K562 (cell line): ENCODE measurements around the gene ARHGEF12.

Experiments used
- CREM ChIP-seq: IDR thresholded peaks from 2 replicates; pipeline ENCODE4 v1.6.1; 2014; ENCODE audit warnings: antibody characterized with exemption, low read depth
- ESRRA ChIP-seq: fragments of 450-650 bp; IDR thresholded peaks from 2 replicates; pipeline ENCODE4 v1.6.1; 2014; ENCODE audit warnings: low read depth, mild to moderate bottlenecking, moderate library complexity, borderline replicate concordance
- FOXM1 ChIP-seq, 2 experiments: fragments of 450-650 bp in 1 of 2; sonication (generic) in 1 of 2; formaldehyde crosslinking in 1 of 2; IDR thresholded peaks; 2 replicates each; pipeline versions ENCODE4 v1.6.1 to v1.9.0; 2017 to 2022; ENCODE audit warnings: low read depth in 2 of 2, mild to moderate bottlenecking in 2 of 2, missing genetic modification reagents in 1 of 2, moderate library complexity in 1 of 2
- HNRNPUL1 ChIP-seq: fragments of 200-400 bp; formaldehyde crosslinking; IDR thresholded peaks from 2 replicates; pipeline ENCODE4 v1.6.1; 2017; ENCODE audit warnings: low read length
- NCOA4 ChIP-seq: fragments of 450-650 bp; IDR thresholded peaks from 2 replicates; pipeline ENCODE4 v1.6.1; 2018; ENCODE audit warnings: mild to moderate bottlenecking; ENCODE audit not compliant: partially characterized antibody
- RAD21 ChIP-seq, 2 experiments: fragments of 250-450 bp in 1 of 2; fragments of 450-650 bp in 1 of 2; sonication (Bioruptor Pico) in 1 of 2; formaldehyde crosslinking in 1 of 2; IDR thresholded peaks in 1 of 2; conservative IDR thresholded peaks in 1 of 2; 2 replicates each; pipeline versions ENCODE4 v1.4.0 to v1.8.0; 2020 to 2022; ENCODE audit warnings: mild to moderate bottlenecking in 2 of 2, moderate library complexity in 1 of 2
- SMC3 ChIP-seq: conservative IDR thresholded peaks from 2 replicates; pipeline ENCODE4 v1.6.1; 2011; ENCODE audit warnings: low read depth, low read length, improper control_type of control experiment; ENCODE audit not compliant: insufficient read depth
- TF ChIP-seq, protein P1 (sequence below), 3 experiments: IDR thresholded peaks in 2 of 3; conservative IDR thresholded peaks in 1 of 3; 2 replicates each; pipeline ENCODE4 v1.5.1; 2011 to 2012; ENCODE audit warnings: low read length in 3 of 3, mild to moderate bottlenecking in 3 of 3, control low read depth in 2 of 3, improper control_type of control experiment in 1 of 3, inconsistent platforms in 1 of 3, low read depth in 1 of 3, mixed read lengths in 1 of 3, moderate library complexity in 1 of 3; ENCODE audit not compliant: insufficient read depth in 2 of 3
- TF ChIP-seq, protein P2 (sequence below): sonication (generic); formaldehyde crosslinking; IDR thresholded peaks from 2 replicates; pipeline ENCODE4 v1.8.0; 2022; ENCODE audit warnings: missing genetic modification reagents, mild to moderate bottlenecking, borderline replicate concordance

DNA sequence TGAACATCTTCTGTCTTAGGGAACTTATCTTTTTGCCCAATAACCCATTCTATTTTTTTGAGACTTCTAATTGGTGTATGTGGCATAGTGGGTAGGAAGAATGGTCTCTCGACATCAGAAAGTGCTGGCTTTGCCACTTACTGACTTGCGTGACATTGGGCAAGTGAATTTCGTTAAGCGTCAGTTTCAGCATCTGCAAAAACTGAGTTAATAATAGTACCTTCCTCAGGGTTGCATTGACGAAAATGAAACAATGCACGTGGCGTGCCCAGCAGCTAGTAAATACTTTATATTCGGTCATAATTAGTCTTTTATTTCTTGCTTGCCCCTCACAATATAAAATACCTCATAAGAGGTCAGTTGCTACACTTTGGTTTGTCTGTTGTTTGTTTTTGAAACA lies 162.9 kb downstream of the ARHGEF12 start:
- TF ChIP-seq, protein P1, sequence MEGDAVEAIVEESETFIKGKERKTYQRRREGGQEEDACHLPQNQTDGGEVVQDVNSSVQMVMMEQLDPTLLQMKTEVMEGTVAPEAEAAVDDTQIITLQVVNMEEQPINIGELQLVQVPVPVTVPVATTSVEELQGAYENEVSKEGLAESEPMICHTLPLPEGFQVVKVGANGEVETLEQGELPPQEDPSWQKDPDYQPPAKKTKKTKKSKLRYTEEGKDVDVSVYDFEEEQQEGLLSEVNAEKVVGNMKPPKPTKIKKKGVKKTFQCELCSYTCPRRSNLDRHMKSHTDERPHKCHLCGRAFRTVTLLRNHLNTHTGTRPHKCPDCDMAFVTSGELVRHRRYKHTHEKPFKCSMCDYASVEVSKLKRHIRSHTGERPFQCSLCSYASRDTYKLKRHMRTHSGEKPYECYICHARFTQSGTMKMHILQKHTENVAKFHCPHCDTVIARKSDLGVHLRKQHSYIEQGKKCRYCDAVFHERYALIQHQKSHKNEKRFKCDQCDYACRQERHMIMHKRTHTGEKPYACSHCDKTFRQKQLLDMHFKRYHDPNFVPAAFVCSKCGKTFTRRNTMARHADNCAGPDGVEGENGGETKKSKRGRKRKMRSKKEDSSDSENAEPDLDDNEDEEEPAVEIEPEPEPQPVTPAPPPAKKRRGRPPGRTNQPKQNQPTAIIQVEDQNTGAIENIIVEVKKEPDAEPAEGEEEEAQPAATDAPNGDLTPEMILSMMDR (IDR thresholded peaks at IDR 0.05 in 2 of 3, conservative IDR thresholded peaks at IDR 0.05 in 1 of 3; ENCODE audit: insufficient read depth in 2 of 3, low read depth in 1 of 3, low read length in 3 of 3) = no peak
- TF ChIP-seq CREM (no peak), RAD21 (CRISPR knock-in tag; conservative IDR thresholded peaks at IDR 0.05 in 1 of 2, IDR thresholded peaks at IDR 0.05 in 1 of 2) (no peak), FOXM1 (IDR thresholded peaks at IDR 0.05; ENCODE audit: low read depth) (no peak), FOXM1 (CRISPR knock-in tag; IDR thresholded peaks at IDR 0.05; ENCODE audit: low read depth) (no peak), SMC3 (no peak), ESRRA (no peak), HNRNPUL1 (no peak), NCOA4 (no peak)
- TF ChIP-seq, protein P2, sequence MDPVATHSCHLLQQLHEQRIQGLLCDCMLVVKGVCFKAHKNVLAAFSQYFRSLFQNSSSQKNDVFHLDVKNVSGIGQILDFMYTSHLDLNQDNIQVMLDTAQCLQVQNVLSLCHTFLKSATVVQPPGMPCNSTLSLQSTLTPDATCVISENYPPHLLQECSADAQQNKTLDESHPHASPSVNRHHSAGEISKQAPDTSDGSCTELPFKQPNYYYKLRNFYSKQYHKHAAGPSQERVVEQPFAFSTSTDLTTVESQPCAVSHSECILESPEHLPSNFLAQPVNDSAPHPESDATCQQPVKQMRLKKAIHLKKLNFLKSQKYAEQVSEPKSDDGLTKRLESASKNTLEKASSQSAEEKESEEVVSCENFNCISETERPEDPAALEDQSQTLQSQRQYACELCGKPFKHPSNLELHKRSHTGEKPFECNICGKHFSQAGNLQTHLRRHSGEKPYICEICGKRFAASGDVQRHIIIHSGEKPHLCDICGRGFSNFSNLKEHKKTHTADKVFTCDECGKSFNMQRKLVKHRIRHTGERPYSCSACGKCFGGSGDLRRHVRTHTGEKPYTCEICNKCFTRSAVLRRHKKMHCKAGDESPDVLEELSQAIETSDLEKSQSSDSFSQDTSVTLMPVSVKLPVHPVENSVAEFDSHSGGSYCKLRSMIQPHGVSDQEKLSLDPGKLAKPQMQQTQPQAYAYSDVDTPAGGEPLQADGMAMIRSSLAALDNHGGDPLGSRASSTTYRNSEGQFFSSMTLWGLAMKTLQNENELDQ = no peak
